MM.1S (cell line): ENCODE results near the gene UXT.

Experiments
- CTCF ChIP-seq: fragments of 300-600 bp; sonication (generic); IDR thresholded peaks from 2 replicates; pipeline ENCODE4 v1.5.1; 2016; ENCODE audit warnings: antibody characterized with exemption, low read length, mixed read lengths
- EZH2 ChIP-seq: fragments of 300-600 bp; sonication (generic); optimal IDR thresholded peaks from 2 replicates; pipeline ENCODE3; 2017; ENCODE audit warnings: low read depth, mild to moderate bottlenecking, antibody characterized with exemption, low read length, mixed read lengths
- EZH2phosphoT487 ChIP-seq: fragments of 300-600 bp; sonication (generic); IDR thresholded peaks from 2 replicates; pipeline ENCODE4 v1.6.1; 2018; ENCODE audit warnings: antibody characterized with exemption, low read length

GRCh38 chrX:47658684-47659420 lies at the start of gene UXT:
- TF ChIP-seq EZH2 (no peak), CTCF (no peak), EZH2phosphoT487 (no peak)
